Stimulated activated CD4-positive, alpha-beta T cell treated with anti-CD3 and anti-CD28 coated beads, Interleukin-12 subunit alpha, Interleukin-12 subunit beta, amount 100 ng/mL, for 48 hours (primary cell): ENCODE data around the gene POFUT1.
"Not testable (repeated sequence)": the region's sequence is repeated elsewhere in the genome, so short reads cannot be mapped to it uniquely, and the experiment has no call there.

Experiments used
- DNase-seq, 3 donors: peaks; one replicate each; pipeline ENCODE4 v3.0.0-alpha.2; 2020; ENCODE audit warnings: low read depth in 2 of 3, low spot score in 1 of 3

The POFUT1 gene

DNA sequence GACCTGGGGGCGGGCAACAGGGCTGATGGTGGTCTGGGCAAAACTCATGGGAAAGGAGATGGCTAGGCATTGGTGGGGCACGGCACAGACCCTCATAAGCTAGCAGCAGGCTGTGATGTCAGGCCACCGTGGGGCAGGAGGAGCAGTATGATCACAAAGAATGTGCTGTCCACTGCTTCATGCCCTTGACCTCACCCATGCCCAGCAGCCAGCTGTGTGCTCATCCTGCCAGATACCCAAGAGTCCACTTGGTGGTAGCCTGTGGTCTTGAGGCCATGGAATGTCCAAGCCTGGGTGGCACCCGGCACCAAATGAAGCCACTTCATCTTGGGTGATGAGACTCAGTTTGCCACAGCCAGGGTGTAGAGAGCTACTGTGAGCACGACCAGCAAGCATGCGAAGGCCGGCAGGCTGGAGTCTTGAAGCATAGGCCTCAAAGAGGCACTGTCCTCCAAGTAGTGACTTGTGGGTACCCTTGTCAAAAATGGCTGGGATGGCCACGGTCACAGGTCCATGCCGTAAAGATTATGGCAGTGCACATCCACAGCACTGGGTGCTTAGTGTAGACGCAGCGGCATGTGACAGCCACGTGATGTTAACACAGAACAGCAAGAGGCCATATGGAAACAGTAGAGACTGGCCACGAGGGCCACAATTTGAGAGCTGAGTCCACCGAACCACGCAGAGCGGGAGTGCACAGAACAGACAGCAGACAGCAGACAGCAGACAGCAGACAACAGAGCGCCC lies 19.1 kb upstream of the POFUT1 start:
- no peak for DNase-seq

DNA sequence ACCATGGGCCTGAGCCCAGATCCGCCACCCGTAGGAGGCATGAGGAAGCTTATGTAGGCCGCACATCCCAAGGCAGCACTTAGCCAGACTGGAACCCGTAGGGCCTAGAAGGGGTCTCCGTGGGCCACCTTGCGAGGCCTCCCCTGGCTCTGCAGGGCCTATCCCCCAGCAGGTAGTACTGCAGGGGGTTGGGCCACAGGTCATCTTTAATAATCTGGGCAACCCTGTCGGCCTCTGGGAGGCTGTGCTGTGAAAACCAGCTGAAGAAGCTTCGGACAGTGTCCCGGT lies 18.6 kb upstream of the POFUT1 start:
- no peak for DNase-seq

DNA sequence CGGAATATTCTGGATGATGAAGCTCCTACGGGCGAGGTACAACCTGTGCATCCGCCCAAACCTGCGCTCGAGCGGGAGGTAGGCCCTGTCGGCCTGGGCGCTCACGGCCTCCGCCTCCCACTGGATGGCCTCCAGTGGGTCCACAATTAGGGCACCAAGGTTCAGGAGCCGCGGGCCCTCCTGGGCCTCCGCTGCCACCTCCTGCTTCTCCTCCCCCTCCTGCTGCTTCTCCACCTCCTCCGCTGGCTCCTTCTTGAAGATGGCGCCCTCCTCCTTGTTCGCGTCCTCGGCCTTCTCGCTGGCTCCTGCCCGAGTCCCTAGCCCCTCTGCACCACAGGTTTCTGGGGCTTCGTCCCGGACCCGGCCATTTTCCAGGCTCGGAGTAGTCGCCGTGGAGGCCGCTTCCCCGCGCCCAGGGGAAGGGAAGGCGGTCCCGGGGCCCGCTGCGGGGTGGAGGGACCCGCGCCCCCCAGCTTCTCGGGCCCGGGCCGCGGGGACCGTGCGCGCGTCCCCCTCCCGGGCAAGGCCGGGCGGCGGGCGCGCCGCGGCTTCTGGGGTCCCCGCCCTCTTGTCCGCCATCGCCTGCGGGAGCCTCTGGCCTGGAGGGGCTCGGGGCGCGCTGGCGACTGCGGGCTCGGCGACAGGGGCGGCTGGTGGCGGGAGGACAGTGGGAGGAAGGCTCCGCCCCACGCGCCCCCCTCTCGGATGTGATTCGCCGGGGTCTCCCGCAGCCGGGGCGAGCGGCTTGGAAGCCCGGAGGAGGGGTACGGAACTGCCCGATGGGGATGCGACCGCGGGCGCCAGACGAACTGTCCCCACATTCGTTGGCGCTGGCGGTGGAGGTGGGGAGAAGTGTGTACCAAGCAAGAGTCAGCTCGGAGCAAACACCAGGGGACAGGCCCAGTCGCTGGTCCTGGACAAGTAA lies 17.7 kb upstream of the POFUT1 start:
- peak in 1 of 3 donors; percentile 33 for DNase-seq

DNA sequence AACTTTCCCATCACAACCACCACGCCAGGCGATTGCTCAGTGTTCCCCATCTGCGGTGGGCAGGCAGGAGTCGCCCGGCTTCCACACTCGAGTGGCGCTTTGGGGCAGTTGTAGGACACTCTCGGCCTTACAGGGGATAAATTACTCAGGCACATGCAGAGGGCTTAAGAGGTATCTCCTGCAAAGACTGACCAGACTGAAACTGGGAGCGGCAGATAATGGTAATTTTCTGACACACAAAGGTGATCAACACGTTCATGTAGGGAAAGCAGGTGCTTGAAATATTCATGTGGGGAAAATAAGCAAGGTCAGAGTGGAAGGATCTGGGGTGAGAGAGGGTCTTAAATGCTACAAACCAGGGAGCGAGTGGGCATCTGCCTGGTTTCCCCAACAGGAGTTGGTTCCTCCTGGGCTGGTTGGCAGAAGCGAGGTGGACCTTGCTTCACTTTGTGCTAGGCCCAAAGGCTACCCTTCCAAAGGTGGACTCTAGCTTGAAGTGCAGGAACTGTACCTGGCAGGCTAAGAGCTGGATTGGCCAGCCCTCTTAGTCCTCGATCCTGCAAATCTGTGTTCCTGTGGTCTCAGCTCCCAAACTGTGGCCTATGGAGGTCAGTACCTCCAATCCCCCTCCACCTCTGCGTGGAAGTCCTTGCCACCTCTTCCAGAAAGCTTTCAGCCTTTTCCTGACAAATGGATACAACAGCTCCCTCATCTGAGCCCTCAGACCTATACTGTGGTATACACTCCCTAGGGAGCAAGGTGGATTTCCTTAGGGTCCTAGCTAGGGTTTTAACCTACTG lies 16.9 kb upstream of the POFUT1 start:
- DNase-seq: no peak

DNA sequence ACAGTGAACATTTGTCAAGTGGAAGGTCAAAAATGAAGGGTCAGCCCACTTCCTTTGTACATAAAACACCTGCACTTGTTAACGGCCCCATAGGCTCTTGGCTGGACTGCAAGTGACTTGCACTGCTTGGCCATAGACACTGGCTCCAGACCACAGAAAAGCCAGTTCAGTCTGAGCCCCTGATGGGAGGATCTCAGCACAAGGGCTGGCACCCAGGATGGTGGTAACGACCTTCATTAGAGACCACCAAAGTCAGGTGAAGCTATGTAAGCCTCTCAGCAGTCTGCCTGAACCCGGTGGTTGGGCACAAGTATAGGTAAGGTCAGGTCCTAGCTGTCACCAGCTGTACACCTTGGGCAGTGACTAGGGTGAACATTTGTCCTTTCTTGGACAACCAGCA lies 16.3 kb upstream of the POFUT1 start:
- DNase-seq: no peak

DNA sequence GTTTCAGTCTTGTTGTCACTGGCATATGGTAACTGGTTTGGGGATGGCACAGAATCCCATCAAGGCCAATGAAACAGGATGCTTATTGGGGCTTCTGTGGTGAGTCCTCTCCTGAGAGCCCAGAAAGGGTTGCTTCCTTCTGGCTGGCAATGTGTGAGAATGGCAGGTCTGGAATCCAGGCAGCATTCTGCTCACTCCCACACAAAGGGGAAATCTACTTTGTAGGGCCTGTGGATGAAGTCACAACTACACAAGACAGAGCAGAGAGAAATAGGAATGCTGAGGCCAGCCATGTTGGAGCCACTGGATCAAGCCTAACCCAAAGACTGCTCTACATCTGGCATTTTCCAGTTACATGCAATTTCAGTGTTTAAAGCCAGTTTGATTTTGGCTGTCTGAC lies 15.8 kb upstream of the POFUT1 start:
- DNase-seq: no peak

DNA sequence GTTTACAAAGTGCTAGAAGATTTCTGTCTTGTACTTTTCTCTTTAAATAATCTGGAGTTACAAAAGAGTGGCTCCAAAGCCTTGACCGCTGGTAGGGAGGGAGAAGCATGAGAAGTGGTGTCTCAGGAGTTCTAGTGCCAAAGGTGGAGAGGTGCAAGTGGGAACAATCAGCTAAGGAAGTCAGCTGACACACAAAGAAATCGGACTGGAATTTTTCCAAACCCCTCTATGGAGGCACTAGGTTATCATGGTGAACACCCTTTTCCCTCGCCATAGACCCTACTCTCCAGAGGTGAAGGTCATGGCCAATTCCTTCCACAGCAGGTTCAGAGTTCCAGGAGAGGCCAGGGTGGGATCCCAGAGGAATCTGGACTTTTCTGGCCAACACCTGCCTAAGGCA lies 15.0 kb upstream of the POFUT1 start:
- DNase-seq: no peak

DNA sequence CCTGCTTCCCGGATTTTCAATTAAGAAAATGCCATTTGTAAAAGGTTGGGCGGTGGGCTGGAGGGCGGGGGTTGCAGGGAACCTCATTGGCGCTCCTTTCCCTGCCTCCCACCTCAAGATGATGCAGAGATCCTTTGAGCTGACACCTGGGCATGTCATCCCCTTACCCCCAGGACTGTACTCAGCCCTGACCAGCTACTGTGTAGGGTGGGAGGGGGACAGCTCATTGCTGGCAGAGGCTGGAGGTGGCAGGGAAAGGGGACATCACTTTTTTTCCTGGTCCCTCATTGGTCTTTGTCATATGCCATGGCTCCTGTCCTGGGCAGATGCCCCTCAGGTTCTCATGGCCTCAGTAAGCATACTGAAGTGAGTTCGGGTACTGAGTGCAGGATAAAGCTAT lies 14.3 kb upstream of the POFUT1 start:
- not testable (repeated sequence) for DNase-seq

DNA sequence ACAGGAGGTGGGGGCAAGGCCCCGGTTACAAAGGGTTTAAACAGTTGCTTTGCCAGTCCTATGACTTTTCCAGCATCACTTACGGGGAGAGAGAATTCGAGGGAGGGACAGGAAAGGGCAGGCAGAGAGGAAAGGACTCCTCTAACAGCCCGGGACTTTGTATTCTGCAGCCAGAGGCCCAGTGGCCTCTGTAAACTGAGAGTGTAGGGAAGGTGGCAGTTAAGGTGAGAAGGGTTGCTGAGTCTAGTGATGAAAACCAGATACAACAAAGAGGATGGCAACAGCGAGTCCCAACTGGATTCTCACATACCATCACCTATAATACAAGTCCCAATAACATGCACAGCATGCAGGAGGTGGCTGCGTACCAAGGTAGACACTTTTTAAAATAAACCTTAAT lies 13.7 kb upstream of the POFUT1 start:
- no peak for DNase-seq

DNA sequence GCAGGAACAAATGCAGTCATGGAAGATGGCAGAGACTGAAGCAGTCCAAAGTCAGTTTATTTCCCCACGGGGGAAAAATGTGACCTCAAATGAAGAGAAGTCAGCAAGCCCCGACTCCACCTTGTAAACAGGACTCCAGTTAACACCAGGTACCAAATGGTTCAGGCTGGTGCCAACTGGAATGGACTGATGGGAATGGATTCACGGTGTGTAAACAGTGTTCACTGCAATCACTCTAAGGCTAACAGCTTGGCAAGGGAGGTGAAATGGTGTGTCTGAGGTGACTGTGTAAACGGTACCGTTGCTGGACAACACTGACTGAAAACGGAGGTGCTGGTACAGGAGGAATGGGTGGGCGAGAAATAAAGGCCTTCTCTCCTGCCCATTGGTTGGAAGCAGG lies 12.1 kb upstream of the POFUT1 start:
- DNase-seq: no peak

DNA sequence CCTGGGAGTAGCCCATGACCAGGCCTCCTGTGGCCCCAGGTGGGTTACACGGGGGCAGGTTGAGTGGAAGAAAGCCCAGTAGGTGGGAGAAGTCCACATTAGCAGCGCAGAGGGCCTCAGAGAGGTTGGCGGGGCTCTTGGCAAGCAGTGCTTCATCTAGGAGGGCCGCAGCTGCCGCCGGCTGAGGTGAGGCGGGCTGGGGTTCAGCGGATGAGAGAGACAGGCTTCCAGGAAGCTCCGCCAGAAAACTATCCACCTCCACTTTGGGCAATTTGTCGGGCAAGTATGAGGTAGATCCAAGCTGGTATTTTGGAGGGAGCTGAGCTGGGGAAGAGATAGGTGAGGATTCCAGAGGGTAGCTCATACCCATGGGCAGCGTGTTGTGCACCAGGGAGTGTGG lies 11.1 kb upstream of the POFUT1 start:
- not testable (repeated sequence) for DNase-seq

DNA sequence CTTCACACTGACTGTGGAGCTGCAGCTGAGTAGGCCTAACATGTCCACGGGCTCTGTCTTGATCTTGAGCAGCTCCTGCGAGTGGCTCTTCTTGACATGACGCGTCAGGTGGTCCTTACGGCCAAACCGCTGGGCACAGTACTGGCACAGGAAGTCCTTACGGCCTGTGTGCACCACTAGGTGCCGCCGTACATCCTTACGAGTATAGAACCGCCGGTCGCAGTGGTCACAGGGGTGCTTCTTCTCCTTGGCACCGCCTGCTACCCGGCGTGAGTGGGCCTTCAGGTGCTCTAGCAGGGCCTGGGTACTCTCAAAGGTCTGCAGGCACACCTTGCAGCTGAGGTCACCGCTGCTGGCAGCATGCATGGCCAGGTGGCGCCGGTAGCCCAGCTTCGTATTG lies 10.5 kb upstream of the POFUT1 start:
- not testable (repeated sequence) for DNase-seq

DNA sequence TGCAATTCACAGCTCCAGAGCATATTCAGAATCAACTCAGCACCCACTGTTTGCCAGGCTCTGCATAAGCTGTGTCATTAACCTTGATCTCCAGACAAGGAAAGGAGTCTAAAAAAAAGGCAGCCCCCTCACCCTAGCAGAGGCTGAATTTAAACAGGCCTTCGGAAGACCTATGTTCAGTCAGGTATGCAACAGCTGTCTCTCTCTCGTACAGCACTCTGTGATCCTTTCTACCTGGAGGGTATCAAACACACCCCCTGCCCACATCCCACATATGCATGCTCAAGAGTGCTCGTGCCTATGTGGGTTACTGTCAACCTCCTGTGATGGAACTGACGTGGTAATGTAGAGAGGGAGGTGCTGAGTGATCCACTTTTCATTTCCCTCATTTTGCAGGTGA lies 8.7 kb upstream of the POFUT1 start:
- DNase-seq: no peak

DNA sequence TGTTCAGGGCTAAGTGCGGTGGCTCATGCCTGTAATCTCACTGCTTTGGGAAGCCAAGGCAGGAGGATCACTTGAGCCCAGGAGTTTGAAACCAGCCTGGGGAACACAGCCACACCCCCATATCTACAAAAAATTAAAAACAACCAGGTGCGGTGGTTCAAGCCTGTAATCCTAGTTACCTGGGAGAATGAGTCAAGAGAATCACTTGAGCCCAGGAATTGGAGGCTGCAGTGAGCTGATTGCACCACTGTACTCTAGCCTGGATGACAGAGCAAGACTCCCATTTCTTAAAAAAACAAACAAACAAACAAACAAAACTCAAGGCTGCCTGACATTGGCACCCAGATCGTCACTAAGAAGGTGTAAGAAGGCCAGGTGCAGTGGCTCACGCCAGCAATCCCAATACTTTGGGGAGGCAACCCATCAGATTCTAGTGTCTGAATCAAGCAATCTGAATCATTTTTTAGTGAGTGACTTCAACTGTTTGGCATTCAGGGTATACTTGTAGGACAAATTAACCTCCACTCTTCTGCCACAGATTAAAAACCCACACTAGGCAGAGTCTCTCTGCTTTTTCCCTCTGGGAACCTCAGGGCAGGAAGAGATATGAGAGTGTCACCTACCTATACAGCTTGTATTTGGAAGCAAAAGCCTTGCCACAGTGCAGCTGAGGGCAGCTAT lies 6.2 kb upstream of the POFUT1 start:
- no peak for DNase-seq

DNA sequence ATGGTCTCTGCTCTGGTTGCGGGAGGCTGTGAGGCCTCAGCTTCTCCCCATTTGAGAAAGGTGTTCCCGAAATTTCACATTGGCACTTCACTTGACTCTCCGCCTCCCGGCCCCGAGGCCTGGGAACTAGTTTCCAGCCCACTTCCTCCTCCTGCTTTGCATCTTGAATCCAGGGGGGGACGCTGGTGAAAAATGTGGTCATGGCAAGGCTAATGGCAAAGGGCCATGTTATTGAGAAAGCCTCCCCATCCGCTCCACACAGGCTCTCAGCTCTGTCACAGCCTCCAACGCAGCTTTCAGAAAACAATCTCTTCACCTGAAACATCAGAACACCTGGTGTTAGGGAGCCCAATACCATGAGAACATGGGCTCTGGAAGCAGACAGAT lies 5.7 kb upstream of the POFUT1 start:
- DNase-seq: no peak

DNA sequence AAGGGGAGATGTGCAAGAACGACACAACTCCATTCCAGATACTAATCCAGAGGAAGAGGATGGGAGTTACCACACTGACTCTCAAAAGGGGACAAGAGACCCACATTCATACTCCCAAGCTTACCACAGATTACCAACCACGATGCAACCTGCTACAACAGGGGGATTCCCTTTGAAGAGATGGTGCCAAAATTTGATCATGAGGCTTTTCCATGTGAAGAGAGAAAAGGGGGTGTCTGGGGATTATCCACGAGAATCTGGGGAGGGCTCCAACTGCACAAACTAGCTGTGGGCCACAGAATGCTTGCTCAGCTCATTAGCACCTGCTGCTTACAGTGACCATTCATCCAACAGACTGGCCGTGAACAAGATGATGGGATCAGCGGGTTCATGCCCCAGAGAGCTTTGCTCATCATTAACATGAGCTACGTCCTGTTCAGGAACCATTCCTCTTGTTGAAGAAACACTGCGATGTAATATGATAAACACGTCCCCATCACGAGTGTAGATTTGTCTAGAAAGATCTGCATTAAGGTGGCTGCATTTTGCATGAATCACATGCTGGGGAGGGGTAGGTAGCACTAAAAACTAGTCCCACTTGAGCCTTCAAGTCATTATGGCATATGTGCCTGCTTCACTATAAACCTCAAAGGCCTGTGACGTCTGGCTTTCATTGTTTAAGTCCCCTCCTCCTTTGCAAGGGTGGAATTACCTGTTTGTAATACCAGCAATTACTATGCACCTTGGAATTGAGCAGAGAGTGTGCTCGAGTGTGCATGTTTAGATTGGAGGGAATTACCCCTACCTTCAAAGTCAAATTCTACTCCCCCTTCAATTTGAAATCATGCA lies 4.1 kb upstream of the POFUT1 start:
- peak in 1 of 3 donors; percentile 54 for DNase-seq

DNA sequence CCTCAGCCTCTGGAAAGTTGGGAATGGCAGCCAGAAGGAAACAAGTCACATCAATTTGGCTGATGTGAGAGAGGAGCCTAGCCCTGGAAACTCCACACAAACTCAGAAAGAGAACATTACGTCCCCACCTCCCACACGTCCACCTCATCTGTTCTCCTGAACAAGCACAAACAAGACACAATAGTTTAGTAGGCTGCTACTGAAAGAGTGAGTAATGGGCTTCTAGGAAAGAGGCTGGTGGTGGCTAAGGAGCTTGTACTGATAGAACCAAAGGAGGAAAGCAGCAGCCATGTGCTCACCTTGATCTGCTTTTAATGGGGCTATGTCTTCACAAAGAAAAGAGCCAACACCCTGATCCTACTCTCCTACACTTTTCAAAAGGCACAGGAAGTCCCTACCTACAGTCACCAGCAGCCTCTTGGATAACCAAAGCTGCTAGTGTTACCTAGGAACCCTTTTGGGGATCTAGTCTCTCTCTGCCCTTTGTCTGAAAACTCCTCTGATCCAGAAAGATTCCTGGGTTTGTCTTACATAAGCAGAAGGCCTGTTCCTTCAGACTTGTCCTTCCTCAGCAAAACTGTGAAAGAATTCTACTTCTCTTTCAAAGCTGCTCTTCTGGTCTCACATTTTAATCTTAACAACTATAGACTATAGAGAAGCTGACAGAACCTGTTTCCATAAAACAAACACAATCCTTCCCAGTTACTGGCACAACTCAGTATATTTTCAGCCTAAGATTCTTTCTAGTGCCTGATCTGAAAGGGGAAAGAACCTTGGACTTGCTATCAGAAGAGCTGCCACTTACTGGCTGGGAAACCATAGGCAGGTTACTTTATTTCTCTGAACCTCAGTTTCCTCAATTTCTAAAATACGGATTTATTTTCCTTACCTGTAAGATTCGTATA lies 3.2 kb upstream of the POFUT1 start:
- DNase-seq: peak; percentile 70 to 83 (median 73)

DNA sequence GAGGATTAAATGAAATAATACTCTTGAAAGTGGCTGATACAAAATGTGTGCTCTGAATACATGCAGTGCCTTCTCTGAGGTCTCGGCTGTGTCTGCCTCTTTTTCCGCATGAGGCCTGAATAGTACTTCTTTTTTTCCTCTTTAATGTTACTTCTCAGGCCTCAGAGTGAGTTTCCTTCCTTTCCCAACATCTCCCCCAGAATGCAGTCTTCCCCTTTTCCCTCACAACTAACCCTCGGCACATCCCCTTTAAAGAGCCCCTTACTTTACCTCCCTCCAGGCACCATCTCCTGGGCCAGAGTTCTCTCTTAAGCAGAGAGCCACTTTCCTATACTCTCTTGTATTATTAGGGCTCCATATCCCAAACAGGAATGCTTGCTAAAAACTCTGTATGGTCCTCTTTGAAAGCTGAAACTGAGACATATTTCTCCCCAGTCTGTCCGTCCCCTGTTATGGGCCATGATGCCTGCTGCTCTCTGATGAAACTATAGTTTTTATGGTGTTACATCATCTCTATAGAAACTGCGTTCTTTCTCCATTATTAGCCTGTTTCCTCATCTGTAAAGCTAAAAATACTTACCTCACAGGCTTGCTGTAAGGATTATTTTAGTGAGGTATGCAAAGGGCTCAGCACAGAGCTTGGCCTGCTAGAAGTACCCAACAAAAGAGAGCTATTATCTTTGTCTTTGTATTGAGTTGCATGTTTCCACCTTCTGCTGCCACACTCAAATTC lies 2.4 kb upstream of the POFUT1 start:
- no peak for DNase-seq
